NOMO-1 treated with DMSO at 0.1 percent for 48 hours (cell line): Measurements from ENCODE around the gene SOCS4.

Experiments used
- DNase-seq: peaks from one replicate; lab custom pipeline; 2025; ENCODE audit not compliant: unreplicated experiment; lab: John Stamatoyannopoulos, UW

The SOCS4 gene

GRCh38 chr14:55085060-55085660, 58.1 kb downstream of the SOCS4 start:
- DNase-seq, result no peak

GRCh38 chr14:55086938-55087337, 59.9 kb downstream of the SOCS4 start:
- DNase-seq, result no peak

- no peak for DNase-seq
These were observed 61.3 kb downstream of the SOCS4 start for GRCh38 chr14:55088356-55088755.

GRCh38 chr14:55092341-55092740, 65.3 kb downstream of the SOCS4 start:
- no peak for DNase-seq

GRCh38 chr14:55094292-55095157, 67.5 kb downstream of the SOCS4 start:
- DNase-seq, result no peak

GRCh38 chr14:55097881-55098560, 71.0 kb downstream of the SOCS4 start:
- DNase-seq, result peak; percentile 30

- no peak for DNase-seq
These were observed 71.5 kb downstream of the SOCS4 start for GRCh38 chr14:55098561-55098898.
